GM21423 (cell line): ENCODE data around the gene TSSK1B.
"Not testable (repeated sequence)": the region's sequence is repeated elsewhere in the genome, so short reads cannot be mapped to it uniquely, and the experiment has no call there.

ENCODE experiments used
- ATAC-seq: cut with Tn5 transposase; IDR thresholded peaks from one replicate; pipeline ENCODE4 v1.9.1; 2021; ENCODE audit warnings: mild to moderate bottlenecking, moderate library complexity; ENCODE audit not compliant: unreplicated experiment

Gene TSSK1B

DNA sequence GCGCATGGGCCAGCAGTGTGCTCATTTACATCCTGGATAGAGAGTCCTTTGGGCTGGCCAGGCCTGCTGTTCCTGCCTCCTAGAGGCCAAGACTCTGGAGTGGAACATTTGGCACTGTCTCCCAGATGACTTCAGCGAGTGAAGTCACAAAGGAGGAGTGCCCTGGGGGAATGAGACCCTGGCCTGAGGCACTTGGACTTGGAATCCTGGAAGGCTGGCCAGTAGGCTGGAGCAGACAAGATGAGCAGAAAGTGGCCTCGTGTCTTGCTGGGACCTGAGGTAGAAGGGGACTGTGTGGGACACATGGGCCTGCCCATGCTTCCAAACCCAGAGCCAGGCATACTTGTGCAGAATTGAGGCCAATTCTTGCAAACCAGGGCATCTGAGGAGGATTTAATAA lies at the start of gene TSSK1B:
Gene TSSK1B, minus strand, starts transcription at position 101 of the 400 bp plus-strand sequence. CDS start 150 bp downstream, outside the sequence.
- ATAC-seq: no peak

DNA sequence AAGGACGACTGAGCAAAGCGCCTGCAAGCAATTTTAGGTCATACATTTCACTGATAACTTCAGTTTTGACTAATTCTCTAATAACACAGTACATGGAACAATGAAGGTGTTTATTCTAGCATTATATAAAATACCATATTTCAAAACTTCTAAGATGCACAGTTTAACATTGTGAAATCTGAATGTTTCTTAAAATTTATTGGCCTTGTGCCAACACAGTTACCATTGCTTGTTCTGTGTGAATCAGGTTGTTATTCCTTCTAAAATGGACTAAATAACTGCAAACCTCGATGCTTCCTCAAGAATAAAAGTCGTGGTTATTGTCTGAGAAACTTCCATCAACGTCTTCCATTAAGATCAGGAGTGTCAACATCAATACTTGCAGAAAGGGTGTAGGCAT lies 45.5 kb upstream of the TSSK1B start:
- no peak for ATAC-seq

DNA sequence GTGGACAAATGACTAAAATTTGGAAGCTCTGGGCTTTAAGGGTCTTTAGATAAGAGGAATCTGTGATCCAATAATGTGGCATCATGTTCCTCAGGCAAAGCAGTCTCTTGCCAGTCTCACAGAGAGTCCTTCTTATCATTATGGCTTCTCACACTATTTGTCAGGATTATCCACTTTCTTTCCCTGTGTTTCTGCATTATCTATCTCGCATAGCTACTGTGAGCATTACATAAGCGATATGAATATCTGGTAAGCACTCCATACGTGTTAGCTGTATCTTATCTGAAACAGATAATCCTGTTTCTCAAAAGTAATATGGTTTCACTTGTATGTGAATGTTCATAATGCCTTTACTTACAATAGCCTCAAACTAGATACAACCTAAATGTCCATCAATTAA lies 43.9 kb upstream of the TSSK1B start:
- no peak for ATAC-seq

DNA sequence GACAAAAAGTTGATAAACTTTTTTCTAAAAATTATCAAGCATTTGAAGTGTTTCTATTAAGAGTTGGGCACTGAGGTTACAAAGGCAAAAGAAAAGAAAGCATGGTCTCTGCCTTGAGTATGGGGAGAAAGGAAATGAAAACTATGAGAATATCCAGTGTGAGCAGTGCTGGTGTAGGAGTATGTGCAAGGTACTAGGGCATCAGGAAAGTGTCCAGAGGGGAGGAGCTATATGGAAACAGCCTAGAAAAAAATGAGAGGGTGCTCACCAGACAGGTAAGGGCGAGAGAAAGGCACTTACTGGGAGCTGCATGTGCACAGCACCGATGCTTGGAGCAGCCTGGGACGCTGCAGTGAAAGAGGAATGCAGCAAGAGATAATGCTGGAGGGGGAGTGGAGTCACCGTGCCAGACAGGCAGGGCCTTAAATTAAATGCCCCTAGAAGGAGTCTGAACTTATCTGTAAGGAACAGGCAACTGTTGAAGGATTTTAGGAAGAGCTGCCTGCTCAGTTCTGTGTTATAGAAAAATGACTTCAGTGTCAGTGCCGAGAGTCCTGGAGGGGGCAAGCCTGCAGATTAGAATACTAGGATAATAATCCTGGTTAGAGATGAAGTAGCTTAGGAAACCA lies 39.4 kb upstream of the TSSK1B start:
- no peak for ATAC-seq

DNA sequence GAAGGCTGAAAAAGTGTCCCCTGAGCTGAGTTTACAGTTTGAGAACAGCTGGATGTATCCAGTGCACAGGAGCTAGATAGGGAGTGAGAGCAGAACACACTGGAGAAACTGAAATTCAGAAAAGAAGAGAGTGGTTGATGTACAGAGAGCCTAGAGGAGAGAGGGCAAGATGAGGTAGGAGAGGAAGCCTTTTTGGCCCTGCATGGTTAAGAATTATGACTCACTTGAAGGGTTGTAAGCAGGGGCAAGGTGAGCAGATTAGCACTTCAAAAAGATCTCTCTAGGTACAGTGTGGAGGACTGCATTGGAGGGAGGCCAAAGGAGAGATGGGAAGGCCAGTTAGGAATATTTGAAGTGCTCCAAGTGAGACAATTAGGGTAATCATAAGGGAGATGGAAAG lies 28.2 kb upstream of the TSSK1B start:
- ATAC-seq: no peak

- not testable (repeated sequence) for ATAC-seq
These were observed 22.3 kb upstream of the TSSK1B start for GRCh38 chr5:113457106-113457505.

GRCh38 chr5:113452941-113453340 lies 18.2 kb upstream of the TSSK1B start:
- ATAC-seq: no peak

GRCh38 chr5:113451797-113452196 lies 17.0 kb upstream of the TSSK1B start:
- ATAC-seq: no peak

GRCh38 chr5:113450929-113451328 lies 16.1 kb upstream of the TSSK1B start:
- no peak for ATAC-seq

DNA sequence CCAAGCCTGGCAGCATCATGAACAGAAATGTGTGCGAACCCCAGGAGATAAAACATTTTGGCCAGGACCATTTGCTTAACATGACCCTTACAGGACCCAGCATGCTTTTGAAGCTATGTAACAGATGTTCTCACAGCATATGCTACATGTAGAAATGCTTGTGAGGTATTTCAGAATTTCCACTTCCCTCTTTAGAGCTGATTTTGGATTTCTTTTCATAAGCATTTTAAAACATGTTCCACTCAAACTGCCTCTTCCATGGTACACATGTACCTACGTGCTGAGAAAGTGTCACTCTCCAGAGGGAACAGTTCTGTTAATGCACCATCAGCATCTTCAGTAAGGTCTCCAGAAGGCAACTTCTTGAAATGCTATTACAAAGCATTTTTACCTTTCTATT lies 15.7 kb upstream of the TSSK1B start:
- ATAC-seq: no peak

DNA sequence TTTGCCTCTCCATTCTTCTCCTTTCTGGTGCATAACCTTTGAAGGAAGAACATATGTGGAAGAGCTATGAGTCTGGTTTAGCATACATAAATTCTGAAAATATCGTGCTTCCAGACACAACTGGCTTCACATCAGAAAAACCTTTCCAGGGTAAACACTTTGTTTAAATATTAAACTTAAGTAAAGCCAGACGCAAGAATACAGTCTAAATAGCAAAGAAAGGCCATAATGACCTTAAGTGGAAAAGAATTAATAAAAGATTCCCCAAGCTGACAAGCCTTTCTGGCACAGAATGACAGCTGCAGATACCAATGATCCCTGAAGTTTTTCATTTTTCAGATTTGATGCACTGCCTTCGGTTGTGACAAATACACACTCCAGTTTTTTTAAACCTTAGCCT lies 13.5 kb upstream of the TSSK1B start:
- no peak for ATAC-seq

DNA sequence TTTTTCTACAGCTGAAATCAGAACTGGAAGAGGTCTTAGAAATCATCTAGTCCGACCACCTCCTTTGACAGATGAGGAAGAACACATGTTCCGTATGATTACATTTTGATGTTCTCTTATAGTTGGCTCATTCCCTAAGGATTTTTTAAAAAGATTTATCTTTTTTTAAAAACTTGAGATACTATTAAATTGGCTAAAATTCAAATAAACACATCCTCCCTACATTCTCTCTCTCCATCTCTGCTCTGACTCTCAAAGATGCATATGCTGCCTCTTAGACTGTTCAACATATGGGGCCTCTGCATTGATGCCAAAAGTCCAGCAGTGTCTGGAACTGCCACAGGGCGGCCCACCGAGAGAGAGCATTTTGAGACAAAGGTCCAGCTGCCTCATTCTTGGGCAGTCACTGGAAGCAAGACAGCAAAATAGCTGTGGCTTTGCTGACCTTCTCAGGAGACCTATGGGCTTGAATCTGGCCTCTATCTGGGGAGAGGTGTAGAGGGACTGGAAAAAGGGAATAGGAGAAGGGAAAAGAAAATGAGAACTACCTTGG lies 12.8 kb upstream of the TSSK1B start:
- ATAC-seq: no peak

- no peak for ATAC-seq
These were observed 11.7 kb upstream of the TSSK1B start for GRCh38 chr5:113446358-113446927.

DNA sequence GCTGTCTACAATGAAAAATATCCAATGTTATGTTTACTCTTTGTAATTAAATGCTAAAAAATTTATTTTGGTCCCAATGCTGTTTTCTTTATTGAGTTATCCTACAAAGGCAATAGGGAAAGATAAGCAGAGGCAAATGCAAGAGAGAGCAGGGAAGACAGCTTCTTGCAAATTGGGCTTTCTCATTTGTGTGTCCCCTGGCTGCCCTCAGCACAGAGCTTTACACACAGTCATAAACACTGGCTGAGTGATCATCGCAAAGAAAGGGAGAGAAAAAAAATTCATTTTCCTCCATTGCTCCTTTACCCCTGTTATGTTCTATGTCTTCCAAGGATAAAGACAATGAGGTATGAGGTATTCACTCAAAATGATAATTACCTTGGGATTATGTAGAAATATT lies 2.3 kb upstream of the TSSK1B start:
- no peak for ATAC-seq

GRCh38 chr5:113435575-113435974 lies 786 bp upstream of the TSSK1B start:
- ATAC-seq: no peak

DNA sequence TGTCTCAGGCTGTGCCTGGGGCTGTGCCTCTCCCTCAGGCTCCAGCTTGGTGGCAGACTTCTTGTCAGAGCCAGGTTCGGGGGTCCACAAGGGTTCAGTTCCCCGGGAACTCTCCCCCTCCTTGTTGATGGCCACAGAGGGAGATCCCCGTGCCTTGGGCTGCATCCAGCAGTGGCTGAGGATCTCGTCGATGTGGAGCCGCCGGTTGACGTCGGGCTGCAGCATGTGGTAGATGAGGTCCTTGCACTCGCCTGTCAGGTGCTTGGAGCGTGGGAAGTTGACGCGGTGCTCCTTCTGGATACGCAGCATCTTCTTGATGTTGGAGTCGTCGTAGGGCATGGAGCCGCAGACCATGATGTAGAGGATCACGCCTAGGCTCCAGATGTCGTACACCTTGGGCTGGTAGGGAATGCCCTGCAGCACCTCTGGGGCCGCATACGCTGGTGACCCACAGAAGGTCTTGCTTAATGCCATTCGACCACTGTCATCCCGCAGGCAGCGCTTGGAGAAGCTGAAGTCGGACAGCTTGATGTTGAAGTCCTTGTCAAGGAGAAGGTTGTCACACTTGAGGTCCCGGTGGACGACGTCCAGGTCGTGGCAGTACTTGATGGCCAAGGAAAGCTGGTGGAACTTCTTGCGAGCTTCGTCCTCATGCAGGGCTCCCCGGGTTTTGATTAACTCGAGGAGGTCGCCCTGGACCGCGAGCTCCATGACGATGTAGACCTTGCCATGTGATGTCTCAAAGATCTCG lies 752 bp downstream of the TSSK1B start:
- ATAC-seq: no peak

DNA sequence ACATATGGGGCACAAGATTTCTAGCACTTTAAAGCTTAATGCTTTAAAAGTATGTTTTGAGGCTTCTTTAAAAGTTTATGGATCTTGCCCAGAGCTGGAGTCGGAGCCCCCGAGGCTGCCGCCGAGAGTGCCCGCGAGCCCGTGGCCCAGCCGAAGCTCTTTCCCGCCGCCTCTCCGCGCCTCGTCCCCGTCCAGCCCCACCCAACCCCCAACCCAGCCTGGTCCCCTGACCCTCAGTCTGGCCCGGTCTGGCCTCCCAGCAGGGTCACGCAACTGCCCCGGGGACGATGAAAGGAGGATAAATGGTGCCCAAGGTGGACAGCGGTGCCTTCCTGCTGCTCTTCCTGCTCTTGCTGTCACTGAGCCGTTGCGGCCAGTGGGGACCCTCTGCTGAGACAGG lies 1.7 kb downstream of the TSSK1B start:
- ATAC-seq: no peak

- no peak for ATAC-seq
These were observed 6.8 kb downstream of the TSSK1B start for GRCh38 chr5:113427871-113428574.

GRCh38 chr5:113425909-113426308 lies 8.9 kb downstream of the TSSK1B start:
- no peak for ATAC-seq

GRCh38 chr5:113421693-113422092 lies 13.1 kb downstream of the TSSK1B start:
- ATAC-seq: no peak

GRCh38 chr5:113405530-113405929 lies 29.3 kb downstream of the TSSK1B start:
- no peak for ATAC-seq
